Measurements from ENCODE around the gene TMEM272. TPM values are rescaled to one million over a fixed set of nuclear protein-coding genes. Genes with fewer than 3 reads are reported as not detected.

TMEM272 gene
- total RNA-seq, 1 experiment from 2014 or later, result 0.07 TPM

- Histone ChIP-seq H3F3A (ENCODE audit: low read length, unreplicated experiment) (no peaks in the 10 kb centered on the region), H3K4me1 (ENCODE audit: insufficient read depth, low read length) (peaks cover 18% of the 10 kb centered on the region), H3K9ac (ENCODE audit: low read length) (no peak overlapping the region), H3K27me3 (ENCODE audit: low read length) (no peaks in the 10 kb centered on the region), H3K79me2 (ENCODE audit: low read length) (no peaks in the 10 kb centered on the region), H2AFZ (ENCODE audit: low read length) (no peak overlapping the region), H3K4me3 (ENCODE audit: low read length) (no peak overlapping the region), H3K36me3 (ENCODE audit: low read depth, low read length) (no peaks in the 10 kb centered on the region; the same call in 1 of the 2 replicates), H4K20me1 (ENCODE audit: low read length) (no peaks in the 10 kb centered on the region), H3K9me3 (ENCODE audit: low read length) (no peaks in the 10 kb centered on the region), H3K9me2 (replicated peaks; ENCODE audit: low read length) (no peaks in the 10 kb centered on the region), H3K4me2 (ENCODE audit: low read length) (no peak overlapping the region), H3K27ac (ENCODE audit: low read length) (no peak overlapping the region)
- CTCF ChIA-PET, result no interaction called here
- TF ChIP-seq EZH2phosphoT487 (IDR thresholded peaks at IDR 0.05; ENCODE audit: borderline replicate concordance, low read length) (no peak), EZH2 (IDR thresholded peaks at IDR 0.05; ENCODE audit: low read length, unreplicated experiment) (no peak)
- TF ChIP-seq, protein P1, sequence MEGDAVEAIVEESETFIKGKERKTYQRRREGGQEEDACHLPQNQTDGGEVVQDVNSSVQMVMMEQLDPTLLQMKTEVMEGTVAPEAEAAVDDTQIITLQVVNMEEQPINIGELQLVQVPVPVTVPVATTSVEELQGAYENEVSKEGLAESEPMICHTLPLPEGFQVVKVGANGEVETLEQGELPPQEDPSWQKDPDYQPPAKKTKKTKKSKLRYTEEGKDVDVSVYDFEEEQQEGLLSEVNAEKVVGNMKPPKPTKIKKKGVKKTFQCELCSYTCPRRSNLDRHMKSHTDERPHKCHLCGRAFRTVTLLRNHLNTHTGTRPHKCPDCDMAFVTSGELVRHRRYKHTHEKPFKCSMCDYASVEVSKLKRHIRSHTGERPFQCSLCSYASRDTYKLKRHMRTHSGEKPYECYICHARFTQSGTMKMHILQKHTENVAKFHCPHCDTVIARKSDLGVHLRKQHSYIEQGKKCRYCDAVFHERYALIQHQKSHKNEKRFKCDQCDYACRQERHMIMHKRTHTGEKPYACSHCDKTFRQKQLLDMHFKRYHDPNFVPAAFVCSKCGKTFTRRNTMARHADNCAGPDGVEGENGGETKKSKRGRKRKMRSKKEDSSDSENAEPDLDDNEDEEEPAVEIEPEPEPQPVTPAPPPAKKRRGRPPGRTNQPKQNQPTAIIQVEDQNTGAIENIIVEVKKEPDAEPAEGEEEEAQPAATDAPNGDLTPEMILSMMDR (conservative IDR thresholded peaks at IDR 0.05; ENCODE audit: low read depth, low read length), result no peak
- BruUV-seq (replicated peaks), result no TSS peak
- intact Hi-C loops (cut with micrococcal nuclease), result no loop called here
- no peak for ATAC-seq
- POLR2A ChIA-PET (ENCODE audit: unreplicated experiment), result no interaction called here
- peak; percentile 43 for DNase-seq
These were observed 1.8 kb upstream of the TMEM272 start for GRCh38 chr13:51846756-51847155.

DNA sequence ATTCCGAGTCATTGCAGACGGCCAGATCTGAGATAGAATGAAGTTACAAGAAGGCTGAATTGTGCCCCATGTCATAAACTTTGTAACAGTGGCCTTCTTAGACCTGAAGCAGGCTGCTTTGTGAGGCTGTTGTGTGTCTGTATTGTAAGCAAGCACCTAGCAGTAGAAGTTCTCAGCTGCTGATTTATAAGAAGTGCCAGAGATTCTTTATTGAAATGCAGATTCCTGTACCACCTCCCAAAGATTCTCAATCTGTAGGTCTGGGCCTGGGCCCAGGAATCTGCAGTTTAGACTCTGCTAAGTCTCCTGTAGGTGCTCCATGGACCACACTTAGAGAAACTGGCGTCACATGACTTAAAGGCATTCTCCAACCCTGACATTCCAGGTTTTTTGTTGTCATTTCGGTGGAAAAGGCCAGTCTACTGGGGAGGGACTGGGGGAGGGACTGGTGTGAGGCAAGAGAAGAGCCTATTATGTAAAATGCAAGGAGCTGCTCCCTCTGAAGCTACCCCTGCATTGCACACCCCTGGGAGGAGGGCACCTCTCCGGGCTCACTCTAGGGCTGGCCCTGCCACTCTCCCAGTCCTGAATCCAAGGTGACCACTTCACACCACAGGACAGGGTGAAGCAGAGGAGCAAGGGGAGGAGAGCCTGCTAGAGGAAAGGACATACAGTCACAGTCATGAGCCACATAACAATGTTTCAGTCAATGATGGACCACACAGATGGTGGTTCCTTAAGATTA, 769 bp upstream of the TMEM272 start:
- no peak overlapping the region for H3K4me3 ChIP-seq (ENCODE audit: low read length)
- TF ChIP-seq EZH2phosphoT487 (IDR thresholded peaks at IDR 0.05; ENCODE audit: borderline replicate concordance, low read length), result no peak
- TF ChIP-seq, protein P1 (conservative IDR thresholded peaks at IDR 0.05; ENCODE audit: low read depth, low read length), result no peak
- no peak for TF ChIP-seq EZH2 (IDR thresholded peaks at IDR 0.05; ENCODE audit: low read length, unreplicated experiment)

GRCh38 chr13:51843529-51843928, 1.4 kb downstream of the TMEM272 start:
- Histone ChIP-seq H3K4me2 (ENCODE audit: low read length) (no peak overlapping the region), H3K9ac (ENCODE audit: low read length) (no peak overlapping the region), H3K79me2 (ENCODE audit: low read length) (no peaks in the 10 kb centered on the region), H3F3A (ENCODE audit: low read length, unreplicated experiment) (no peaks in the 10 kb centered on the region), H3K9me2 (replicated peaks; ENCODE audit: low read length) (no peaks in the 10 kb centered on the region), H3K27ac (ENCODE audit: low read length) (no peak overlapping the region), H3K9me3 (ENCODE audit: low read length) (no peaks in the 10 kb centered on the region), H3K36me3 (ENCODE audit: low read depth, low read length) (no peaks in the 10 kb centered on the region; the same call in 1 of the 2 replicates), H3K27me3 (ENCODE audit: low read length) (no peaks in the 10 kb centered on the region), H3K4me3 (ENCODE audit: low read length) (no peak overlapping the region), H2AFZ (ENCODE audit: low read length) (no peak overlapping the region), H4K20me1 (ENCODE audit: low read length) (no peaks in the 10 kb centered on the region), H3K4me1 (ENCODE audit: insufficient read depth, low read length) (peaks cover 6% of the 10 kb centered on the region)
- BruUV-seq (replicated peaks), result no TSS peak
- intact Hi-C loops (cut with micrococcal nuclease), result no loop called here
- ATAC-seq, result no peak
- CTCF ChIA-PET, result no interaction called here
- no peak for DNase-seq
- POLR2A ChIA-PET (ENCODE audit: unreplicated experiment), result no interaction called here
- TF ChIP-seq EZH2 (IDR thresholded peaks at IDR 0.05; ENCODE audit: low read length, unreplicated experiment) (no peak), EZH2phosphoT487 (IDR thresholded peaks at IDR 0.05; ENCODE audit: borderline replicate concordance, low read length) (no peak)
- TF ChIP-seq, protein P1 (conservative IDR thresholded peaks at IDR 0.05; ENCODE audit: low read depth, low read length), result no peak

More for the DNA sequence above, 769 bp upstream of the TMEM272 start:
- DNase-seq (no peak), ATAC-seq (no peak)
- BruUV-seq (replicated peaks), result no TSS peak
- H3K4me2 ChIP-seq (ENCODE audit: low read length), result no peak overlapping the region
- ChIA-PET CTCF (interaction anchor here (0.6 kb wide), 1 partner anchor 16 kb away, joined by 3 read pairs; no protein-coding TSS in a partner anchor), POLR2A (ENCODE audit: unreplicated experiment) (no interaction called here)
- H3K36me3 ChIP-seq (ENCODE audit: low read depth, low read length), result no peaks in the 10 kb centered on the region; the same call in 1 of the 2 replicates
- intact Hi-C loops (cut with micrococcal nuclease), result no loop called here
- H3K27me3 ChIP-seq (ENCODE audit: low read length), result no peaks in the 10 kb centered on the region
- 0 out of 2 replicates have a peak overlapping the region, but pooled peaks have one; percentile 30 for H2AFZ ChIP-seq (ENCODE audit: low read length)
- H3K9me3 ChIP-seq (ENCODE audit: low read length), result no peaks in the 10 kb centered on the region
- no peak overlapping the region for H3K27ac ChIP-seq (ENCODE audit: low read length)
- no peaks in the 10 kb centered on the region for H3K9me2 ChIP-seq (replicated peaks; ENCODE audit: low read length)
- no peaks in the 10 kb centered on the region for H3F3A ChIP-seq (ENCODE audit: low read length, unreplicated experiment)
- H3K4me1 ChIP-seq (ENCODE audit: insufficient read depth, low read length), result peaks cover 18% of the 10 kb centered on the region
- H3K9ac ChIP-seq (ENCODE audit: low read length), result no peak overlapping the region
- no peaks in the 10 kb centered on the region for H4K20me1 ChIP-seq (ENCODE audit: low read length)
- H3K79me2 ChIP-seq (ENCODE audit: low read length), result no peaks in the 10 kb centered on the region

All from PC-3 (cell line).